Dedifferentiated amniotic fluid mesenchymal stem cell (primary cell): ENCODE results near the gene GMPR.

Experiments
- DNase-seq: peaks from one replicate; pipeline ENCODE4 v3.0.0-alpha.2; 2016; ENCODE audit errors: extremely low spot score

Gene GMPR

DNA sequence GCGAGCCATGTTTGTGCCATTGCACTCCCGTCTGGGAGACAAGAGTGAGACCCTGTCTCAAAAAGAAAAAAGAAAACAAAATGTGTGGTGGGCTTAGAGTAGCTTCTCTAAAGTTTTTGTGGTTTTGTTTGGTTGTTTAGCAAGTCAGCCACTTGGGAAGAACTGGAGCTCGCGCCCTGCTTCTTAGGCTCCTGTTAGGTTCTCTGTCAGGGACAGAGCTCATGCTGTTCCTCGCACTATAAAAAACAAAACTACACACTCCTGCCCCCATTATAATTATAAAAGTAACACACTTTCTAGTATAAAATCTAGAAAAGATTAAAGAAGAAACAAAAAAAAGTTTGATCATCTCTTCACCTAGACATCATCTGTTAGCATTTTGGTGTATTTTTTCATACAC, 33.0 kb downstream of the GMPR start:
- no peak for DNase-seq

DNA sequence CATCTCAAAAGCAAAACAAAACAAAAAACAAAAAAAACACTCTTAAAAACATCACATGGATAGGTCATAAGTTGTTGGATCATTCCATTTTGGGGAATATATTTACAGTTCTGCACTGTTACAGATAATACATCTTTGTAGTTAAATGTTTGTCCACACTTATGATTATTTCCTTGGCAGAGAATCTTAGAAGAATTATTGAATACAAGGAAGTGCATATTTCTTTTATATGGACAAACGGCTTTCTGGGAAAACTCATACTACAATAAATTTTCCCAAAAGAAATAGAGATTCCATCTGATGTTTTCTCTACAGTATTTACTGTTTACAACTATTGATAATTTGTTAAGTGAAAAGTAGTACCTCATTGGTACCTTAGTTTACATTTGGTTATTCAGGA, 33.8 kb downstream of the GMPR start:
- DNase-seq: no peak

DNA sequence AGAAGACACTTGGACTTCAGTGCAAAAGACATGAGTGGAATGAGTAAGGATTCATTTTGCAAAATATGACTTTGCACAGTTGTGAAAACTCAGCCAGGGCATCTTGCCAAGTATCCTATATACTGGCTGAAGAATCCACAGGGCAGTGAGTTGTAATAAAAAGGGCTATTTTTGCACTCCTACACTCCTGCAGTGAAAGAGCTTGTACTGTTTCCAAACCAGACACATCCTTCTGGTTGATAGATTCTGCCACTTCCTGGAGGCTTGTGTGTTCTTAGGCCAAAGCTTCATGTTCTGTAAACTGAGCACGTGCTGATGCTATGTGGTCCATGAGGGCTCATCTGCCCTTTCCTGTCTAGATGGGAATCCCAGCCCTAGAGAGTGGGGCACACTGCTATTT, 34.9 kb downstream of the GMPR start:
- DNase-seq: peak; percentile 21

- DNase-seq: no peak
These were observed 36.1 kb downstream of the GMPR start for GRCh38 chr6:16274483-16274882.

DNA sequence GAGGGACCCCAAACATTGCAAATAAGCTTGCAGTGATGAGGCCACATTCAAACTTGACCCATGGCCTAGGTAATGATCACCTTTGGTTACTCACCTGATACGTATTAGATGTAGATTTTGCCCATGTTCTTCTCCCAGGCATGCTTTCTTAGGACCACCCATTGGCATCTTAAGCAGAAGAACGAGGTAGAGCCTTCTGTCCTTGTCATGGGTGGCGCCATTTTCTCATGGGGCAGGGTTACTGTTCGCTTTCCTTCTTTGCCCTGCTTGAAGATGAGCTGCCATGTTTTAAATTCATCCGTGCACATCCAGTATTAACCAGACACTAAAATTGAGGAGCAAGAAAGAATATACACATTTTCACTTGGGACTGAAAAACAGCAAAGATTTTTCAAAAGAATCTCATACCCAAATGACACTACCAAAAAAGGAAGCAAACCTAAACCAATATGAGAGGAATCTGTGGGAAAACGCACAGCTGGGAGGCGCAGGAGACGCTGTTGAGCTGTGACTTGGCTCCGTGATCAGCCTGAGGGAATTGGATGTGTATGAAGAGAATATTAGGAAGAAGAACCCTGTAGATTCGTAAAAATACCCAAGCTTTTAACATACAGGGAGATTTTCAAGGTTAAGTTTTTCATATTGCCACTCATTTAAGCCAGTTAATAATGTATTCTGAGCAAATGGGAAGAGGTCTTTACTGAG, 36.6 kb downstream of the GMPR start:
- no peak for DNase-seq

DNA sequence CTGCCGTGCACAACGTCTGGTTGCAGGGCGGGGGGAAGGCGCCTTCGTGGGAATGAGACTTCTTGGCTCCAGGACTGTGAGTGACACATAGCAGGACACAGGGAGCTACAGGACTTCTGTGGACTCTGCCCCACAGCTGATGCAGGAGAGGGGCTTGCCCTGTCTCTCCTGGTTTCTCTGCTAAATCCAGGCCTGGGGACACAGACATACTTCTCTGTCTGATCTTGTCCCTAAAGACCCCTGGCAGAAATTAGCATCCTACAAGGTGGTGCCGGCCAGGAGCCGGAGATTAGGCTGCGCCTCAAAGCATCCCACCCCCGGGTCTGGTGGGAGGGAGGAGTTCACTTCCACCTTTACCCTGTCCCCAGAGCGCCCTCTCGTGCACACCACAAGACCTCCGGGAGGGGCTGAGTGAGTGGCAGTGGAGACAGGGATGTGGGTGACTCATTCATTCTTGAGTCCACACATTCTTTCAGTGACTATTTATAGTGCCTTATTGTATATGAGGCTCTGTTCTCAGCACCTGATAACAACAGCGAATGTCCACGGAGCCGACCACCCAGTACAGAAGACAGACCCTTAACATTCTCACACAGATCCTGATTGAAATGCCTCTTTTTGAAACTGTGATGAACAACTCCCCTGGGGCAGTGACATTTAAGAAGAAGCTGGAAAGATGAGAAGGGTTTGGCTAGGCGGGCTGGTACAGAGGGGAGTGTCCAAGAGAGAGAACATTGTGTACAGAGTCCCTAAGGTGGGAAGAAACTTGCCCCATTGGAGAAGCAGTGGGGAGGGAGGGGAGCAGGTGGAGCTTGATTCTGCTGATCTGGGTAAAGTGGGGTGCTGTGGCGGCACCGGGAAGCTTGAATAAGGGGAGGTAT, 39.0 kb downstream of the GMPR start:
- peak; percentile 85 for DNase-seq

GRCh38 chr6:16278048-16278724, 39.8 kb downstream of the GMPR start:
- no peak for DNase-seq

DNA sequence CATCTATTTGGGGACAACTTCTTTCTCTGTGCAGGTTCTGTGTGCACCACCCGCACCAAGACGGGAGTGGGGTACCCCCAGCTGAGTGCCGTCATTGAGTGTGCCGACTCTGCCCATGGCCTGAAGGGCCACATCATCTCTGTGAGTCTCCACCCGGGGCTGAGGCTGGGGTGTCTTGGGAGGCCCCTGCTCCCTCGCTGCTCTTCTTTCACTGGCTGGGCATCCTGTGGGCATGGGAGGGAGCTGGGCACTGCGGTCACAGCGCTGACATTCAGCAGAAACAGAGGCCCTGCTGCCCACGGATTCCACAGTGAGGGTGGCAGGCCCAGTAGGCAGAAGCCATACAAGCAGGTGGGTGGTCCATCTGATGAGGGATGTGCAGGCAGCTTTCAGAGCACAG, 40.4 kb downstream of the GMPR start:
- no peak for DNase-seq

GRCh38 chr6:16279243-16279642, 40.9 kb downstream of the GMPR start:
- DNase-seq: no peak

DNA sequence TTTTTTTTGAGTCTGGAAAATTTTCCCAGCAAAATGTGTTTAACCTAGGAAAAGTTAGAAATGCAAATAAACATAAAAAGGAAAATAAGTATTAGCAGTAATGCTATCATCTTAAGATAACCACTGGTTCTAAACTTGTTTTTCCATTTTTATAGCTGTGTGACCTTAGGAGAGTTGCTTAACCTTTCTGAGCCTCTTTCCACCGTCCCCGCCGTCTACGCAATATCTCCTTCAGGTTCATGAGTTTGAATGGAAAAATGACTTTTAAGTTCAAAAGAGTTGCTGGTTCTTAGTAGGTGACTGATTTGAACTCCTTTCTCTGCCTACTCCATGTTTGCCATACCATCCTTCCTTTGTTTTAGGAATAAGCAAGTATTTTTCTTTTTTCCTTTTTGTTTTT, 44.0 kb downstream of the GMPR start:
- DNase-seq: no peak

DNA sequence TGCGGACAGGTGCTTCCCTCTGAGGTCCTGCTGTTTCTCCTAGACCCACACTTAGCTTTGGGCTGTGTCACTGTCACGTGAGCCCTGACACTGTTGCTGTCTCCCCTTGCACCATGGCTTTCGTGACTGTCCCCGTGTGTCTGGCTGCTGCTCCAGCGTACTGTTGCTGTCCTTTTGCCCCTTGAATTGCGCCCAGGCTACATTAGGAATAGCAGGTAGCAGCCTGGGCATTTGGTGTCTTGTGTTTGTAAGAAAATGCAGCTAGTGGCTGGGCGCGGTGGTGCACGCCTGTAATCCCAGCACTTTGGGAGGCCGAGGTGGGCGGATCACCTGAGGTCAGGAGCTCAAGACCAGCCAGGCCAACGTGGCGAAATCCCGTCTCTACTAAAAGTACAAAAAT, 46.1 kb downstream of the GMPR start:
- DNase-seq: no peak

- DNase-seq: no peak
These were observed 47.2 kb downstream of the GMPR start for GRCh38 chr6:16285467-16286150.

GRCh38 chr6:16286151-16286522, 47.8 kb downstream of the GMPR start:
- DNase-seq: no peak

DNA sequence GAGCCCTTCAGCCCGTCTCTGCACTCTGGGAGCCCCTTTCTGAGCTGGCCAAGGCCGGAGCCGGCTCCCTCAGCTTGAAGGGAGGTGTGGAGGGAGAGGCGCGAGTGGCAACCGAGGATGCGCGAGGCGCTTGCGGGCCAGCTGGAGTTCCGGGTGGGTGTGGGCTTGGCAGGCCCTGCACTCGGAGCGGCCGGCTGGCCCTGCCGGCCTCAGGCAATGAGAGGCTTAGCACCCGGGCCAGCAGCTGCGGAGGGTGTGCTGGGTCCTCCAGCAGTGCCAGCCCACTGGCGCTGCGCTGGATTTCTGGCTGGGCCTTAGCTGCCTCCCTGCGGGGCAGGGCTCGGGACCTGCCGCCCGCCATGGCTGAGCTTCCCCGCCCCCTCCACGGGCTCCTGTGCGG, 49.8 kb downstream of the GMPR start:
- no peak for DNase-seq

- DNase-seq: no peak
These were observed 53.4 kb downstream of the GMPR start for GRCh38 chr6:16291739-16292138.

DNA sequence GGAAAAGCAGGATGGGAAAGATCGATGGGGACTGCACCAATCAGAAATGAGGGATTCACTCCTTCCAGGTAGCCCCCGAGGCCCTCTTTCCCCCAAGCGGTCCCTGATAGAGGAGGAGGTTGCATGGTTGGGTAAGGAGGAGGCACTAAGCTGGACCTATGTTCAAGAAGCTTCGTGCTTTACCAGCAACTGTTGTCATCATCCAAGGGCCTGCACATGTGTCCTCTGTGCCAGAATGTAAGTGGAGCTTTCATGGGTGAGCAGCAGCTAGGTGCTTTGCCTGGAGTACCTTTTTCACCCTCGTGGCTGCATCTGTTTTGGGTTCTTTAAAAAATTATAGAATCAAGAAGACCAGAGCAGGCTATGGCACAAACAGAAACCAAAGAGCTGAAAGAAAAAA, 54.0 kb downstream of the GMPR start:
- no peak for DNase-seq

- DNase-seq: no peak
These were observed 54.6 kb downstream of the GMPR start for GRCh38 chr6:16292942-16293341.

DNA sequence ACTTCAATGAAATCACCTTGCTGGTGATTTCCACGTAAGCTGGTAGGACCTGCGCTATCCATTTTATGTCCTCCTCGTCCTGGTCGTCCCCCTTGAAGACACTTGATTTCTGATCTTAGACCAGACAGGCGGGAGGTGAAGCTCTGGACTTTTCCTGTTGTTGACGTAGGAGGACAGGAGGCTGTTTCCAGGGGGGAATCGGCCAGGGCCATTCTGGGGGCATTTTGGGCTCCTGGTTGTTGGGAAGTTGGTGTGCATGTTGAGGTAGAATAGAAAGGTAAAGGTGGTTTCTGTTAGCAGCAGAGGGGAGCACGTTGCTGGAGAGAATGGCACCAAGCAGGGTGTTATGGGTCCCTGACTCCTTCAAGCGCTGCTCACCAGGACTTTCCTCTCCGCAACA, 56.0 kb downstream of the GMPR start:
- DNase-seq: no peak

GRCh38 chr6:16295060-16295459, 56.7 kb downstream of the GMPR start:
- no peak for DNase-seq

DNA sequence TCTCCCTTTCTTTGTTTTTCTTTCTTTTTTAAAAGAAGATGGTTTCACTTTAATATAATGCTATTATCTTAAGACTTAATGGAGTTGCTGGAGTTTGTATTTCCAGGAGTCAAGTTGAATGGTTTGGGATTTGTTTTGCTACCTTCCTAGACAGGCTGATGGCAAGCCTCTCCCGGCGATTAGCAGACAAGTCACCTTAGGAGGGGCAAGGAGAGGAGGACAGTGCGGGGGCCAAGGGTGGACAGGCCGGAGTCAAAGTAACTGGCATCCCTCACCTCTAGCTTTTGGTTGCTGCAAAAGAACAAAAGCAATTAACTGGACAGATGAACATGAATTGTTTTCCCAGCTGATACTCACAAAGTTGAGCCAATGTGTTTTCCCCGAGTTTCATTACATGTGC, 57.1 kb downstream of the GMPR start:
- DNase-seq: no peak

- DNase-seq: no peak
These were observed 57.8 kb downstream of the GMPR start for GRCh38 chr6:16296061-16296670.

DNA sequence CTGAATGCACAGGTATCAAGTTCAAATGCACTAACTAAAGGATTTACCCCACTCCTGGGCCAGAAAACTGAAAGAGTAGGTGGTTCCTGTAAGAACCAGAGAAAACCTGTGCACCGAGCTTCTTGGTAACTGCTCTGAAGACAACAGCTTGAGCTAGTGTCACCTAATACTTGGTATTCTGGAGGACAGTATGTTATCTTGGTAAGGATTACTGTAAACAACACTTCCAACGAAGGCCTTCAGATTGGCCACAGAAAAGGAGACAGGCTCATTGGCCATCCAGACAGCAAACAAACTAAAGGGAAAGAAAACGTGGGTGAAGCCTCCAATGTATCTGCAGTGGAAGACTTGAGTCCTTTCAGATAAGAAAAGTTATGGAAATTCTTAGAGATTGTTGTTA, 61.5 kb downstream of the GMPR start:
- DNase-seq: no peak
